HEK293 (cell line): Measurements from ENCODE around the gene NHS.
A peak's percentile ranks its signal among the peaks of the same experiment; 100 is the strongest.

Source experiments
- CTCF ChIA-PET: fragments of 350-600 bp; formaldehyde crosslinking; extraction: SDS; loops from one replicate; lab custom pipeline; 2021; ENCODE audit warnings: antibody characterized with exemption; lab: Yijun Ruan, JAX
- POLR2A ChIA-PET: fragments of 300-600 bp; formaldehyde crosslinking; extraction: SDS; loops from one replicate; lab custom pipeline; 2020; ENCODE audit warnings: antibody characterized with exemption, inconsistent platforms; lab: Yijun Ruan, JAX
- H3K27ac ChIP-seq: fragments of 200-500 bp; sonication (Bioruptor generic); 2 replicates; pipeline ENCODE4 v1.5.1; 2014; ENCODE audit warnings: low read depth, low read length, control low read depth, inconsistent platforms; ENCODE audit errors: extremely low read depth
- H3K36me3 ChIP-seq, 2 experiments: fragments of 200-500 bp in 1 of 2; sonication (Bioruptor generic) in 1 of 2; 1 replicate in 1 of 2; 2 replicates in 1 of 2; pipeline ENCODE4 v1.5.1; 2014 to 2017; ENCODE audit warnings: inconsistent platforms in 2 of 2, low read length in 2 of 2; ENCODE audit not compliant: control insufficient read depth in 2 of 2, insufficient read depth in 1 of 2
- H3K4me1 ChIP-seq: fragments of 200-500 bp; sonication (Bioruptor generic); 2 replicates; pipeline ENCODE4 v1.5.1; 2014; ENCODE audit warnings: mild to moderate bottlenecking, low read length, inconsistent platforms; ENCODE audit not compliant: control insufficient read depth, insufficient read depth
- H3K4me3 ChIP-seq: 2 replicates; pipeline ENCODE4 v1.5.1; 2011; ENCODE audit warnings: low read depth, mild to moderate bottlenecking, control low read depth, low read length, moderate library complexity
- H3K9me3 ChIP-seq: fragments of 200-500 bp; sonication (Bioruptor generic); 2 replicates; pipeline ENCODE4 v1.5.1; 2014; ENCODE audit warnings: low read depth, low read length, inconsistent platforms; ENCODE audit not compliant: control insufficient read depth, insufficient read depth
- BCL11A ChIP-seq: fragments of 450-650 bp; formaldehyde crosslinking; IDR thresholded peaks from 2 replicates; pipeline ENCODE4 v1.5.1; 2016; ENCODE audit warnings: low read depth, missing biosample characterization, missing genetic modification characterization
- GLIS2 ChIP-seq: fragments of 450-650 bp; formaldehyde crosslinking; IDR thresholded peaks from 2 replicates; pipeline ENCODE4 v1.5.1; 2016; ENCODE audit warnings: missing biosample characterization, missing genetic modification characterization
- KLF7 ChIP-seq: fragments of 450-650 bp; formaldehyde crosslinking; IDR thresholded peaks from 2 replicates; pipeline ENCODE4 v1.5.1; 2016; ENCODE audit warnings: missing biosample characterization, missing genetic modification characterization, borderline replicate concordance
- KLF8 ChIP-seq: fragments of 450-650 bp; formaldehyde crosslinking; IDR thresholded peaks from 2 replicates; pipeline ENCODE4 v1.5.1; 2016; ENCODE audit warnings: missing biosample characterization, missing genetic modification characterization
- OVOL3 ChIP-seq: fragments of 450-650 bp; formaldehyde crosslinking; IDR thresholded peaks from 2 replicates; pipeline ENCODE4 v1.5.1; 2016; ENCODE audit warnings: missing biosample characterization, missing genetic modification characterization
- PRDM1 ChIP-seq: fragments of 450-650 bp; formaldehyde crosslinking; IDR thresholded peaks from 2 replicates; pipeline ENCODE4; 2016; ENCODE audit warnings: missing biosample characterization, missing genetic modification characterization
- ZBTB17 ChIP-seq: fragments of 450-650 bp; formaldehyde crosslinking; IDR thresholded peaks from 2 replicates; pipeline ENCODE4 v1.5.1; 2016; ENCODE audit warnings: missing biosample characterization, missing genetic modification characterization
- ZEB2 ChIP-seq: fragments of 450-650 bp; formaldehyde crosslinking; IDR thresholded peaks from 2 replicates; pipeline ENCODE4 v1.5.1; 2016; ENCODE audit warnings: missing biosample characterization, missing genetic modification characterization
- ZNF114 ChIP-seq: fragments of 450-650 bp; formaldehyde crosslinking; IDR thresholded peaks from 2 replicates; pipeline ENCODE4 v1.5.0; 2017; ENCODE audit warnings: missing biosample characterization, missing genetic modification characterization
- ZNF184 ChIP-seq: fragments of 450-650 bp; IDR thresholded peaks from 2 replicates; pipeline ENCODE4 v1.5.1; 2018; ENCODE audit warnings: missing biosample characterization, mild to moderate bottlenecking, missing genetic modification characterization
- ZNF248 ChIP-seq: fragments of 450-650 bp; formaldehyde crosslinking; IDR thresholded peaks from 2 replicates; pipeline ENCODE4 v1.5.1; 2017; ENCODE audit warnings: missing biosample characterization, missing genetic modification characterization
- ZNF335 ChIP-seq: fragments of 450-650 bp; formaldehyde crosslinking; conservative IDR thresholded peaks from 2 replicates; pipeline ENCODE4 v1.5.1; 2016; ENCODE audit warnings: missing biosample characterization, missing genetic modification characterization
- ZNF341 ChIP-seq: fragments of 450-650 bp; formaldehyde crosslinking; IDR thresholded peaks from 2 replicates; pipeline ENCODE4; 2016; ENCODE audit warnings: low read depth, missing biosample characterization, missing genetic modification characterization
- ZNF404 ChIP-seq: fragments of 450-650 bp; formaldehyde crosslinking; IDR thresholded peaks from 2 replicates; pipeline ENCODE4 v1.5.1; 2017; ENCODE audit warnings: missing biosample characterization, missing genetic modification characterization
- ZNF426 ChIP-seq: fragments of 450-650 bp; formaldehyde crosslinking; IDR thresholded peaks from 2 replicates; pipeline ENCODE4 v1.5.1; 2017; ENCODE audit warnings: missing biosample characterization, missing genetic modification characterization, mild to moderate bottlenecking, inconsistent platforms, moderate library complexity
- ZNF433 ChIP-seq: fragments of 450-650 bp; formaldehyde crosslinking; IDR thresholded peaks from 2 replicates; pipeline ENCODE4 v1.5.1; 2016; ENCODE audit warnings: missing biosample characterization, missing genetic modification characterization, low read depth
- ZNF501 ChIP-seq: fragments of 450-650 bp; formaldehyde crosslinking; IDR thresholded peaks from 2 replicates; pipeline ENCODE4 v1.5.1; 2016; ENCODE audit warnings: missing biosample characterization, missing genetic modification characterization
- ZNF521 ChIP-seq: fragments of 450-650 bp; formaldehyde crosslinking; IDR thresholded peaks from 2 replicates; pipeline ENCODE4 v1.5.1; 2017; ENCODE audit warnings: missing biosample characterization, mild to moderate bottlenecking, missing genetic modification characterization
- ZNF544 ChIP-seq: fragments of 450-650 bp; formaldehyde crosslinking; IDR thresholded peaks from 2 replicates; pipeline ENCODE4 v1.5.0; 2017; ENCODE audit warnings: missing biosample characterization, missing genetic modification characterization
- ZNF610 ChIP-seq: fragments of 450-650 bp; formaldehyde crosslinking; IDR thresholded peaks from 2 replicates; pipeline ENCODE4 v1.5.1; 2016; ENCODE audit warnings: missing biosample characterization, missing genetic modification characterization, borderline replicate concordance
- ZNF791 ChIP-seq: fragments of 450-650 bp; formaldehyde crosslinking; IDR thresholded peaks from 2 replicates; pipeline ENCODE4 v1.5.1; 2016; ENCODE audit warnings: missing biosample characterization, missing genetic modification characterization
- TF ChIP-seq, protein P1 (sequence below): fragments of 450-650 bp; formaldehyde crosslinking; IDR thresholded peaks from 2 replicates; pipeline ENCODE4 v1.5.0; 2017; ENCODE audit warnings: missing biosample characterization, missing genetic modification characterization, borderline replicate concordance
- TF ChIP-seq, protein P2 (sequence below): fragments of 450-650 bp; formaldehyde crosslinking; IDR thresholded peaks from 2 replicates; pipeline ENCODE4 v1.5.1; 2016; ENCODE audit warnings: missing biosample characterization, missing genetic modification characterization, borderline replicate concordance
- TF ChIP-seq, protein P3 (sequence below): fragments of 450-650 bp; formaldehyde crosslinking; IDR thresholded peaks from 2 replicates; pipeline ENCODE4 v1.5.1; 2016; ENCODE audit warnings: missing biosample characterization, missing genetic modification characterization, low read depth

Gene NHS

DNA sequence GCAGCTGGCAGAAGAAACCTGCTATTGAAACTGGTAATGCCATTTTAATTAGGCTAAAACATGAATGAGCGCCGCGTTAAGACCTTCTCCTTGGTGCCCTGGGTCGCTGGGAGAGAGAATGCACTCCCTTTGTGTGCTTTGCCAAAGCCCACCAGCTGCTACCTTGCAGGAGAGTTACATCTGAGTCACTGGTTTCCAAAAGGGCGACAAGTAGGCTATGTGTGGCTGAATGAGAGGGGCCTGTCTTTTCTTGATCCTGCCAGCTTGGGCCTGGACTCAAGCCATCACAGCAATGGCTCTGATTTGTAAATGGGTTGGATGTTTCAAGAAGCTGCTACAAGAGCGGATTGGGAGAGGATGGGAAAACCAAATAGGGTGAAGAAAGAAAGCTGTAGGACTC is 81.5 kb downstream of the NHS start (continued):
- TF ChIP-seq, protein P1, sequence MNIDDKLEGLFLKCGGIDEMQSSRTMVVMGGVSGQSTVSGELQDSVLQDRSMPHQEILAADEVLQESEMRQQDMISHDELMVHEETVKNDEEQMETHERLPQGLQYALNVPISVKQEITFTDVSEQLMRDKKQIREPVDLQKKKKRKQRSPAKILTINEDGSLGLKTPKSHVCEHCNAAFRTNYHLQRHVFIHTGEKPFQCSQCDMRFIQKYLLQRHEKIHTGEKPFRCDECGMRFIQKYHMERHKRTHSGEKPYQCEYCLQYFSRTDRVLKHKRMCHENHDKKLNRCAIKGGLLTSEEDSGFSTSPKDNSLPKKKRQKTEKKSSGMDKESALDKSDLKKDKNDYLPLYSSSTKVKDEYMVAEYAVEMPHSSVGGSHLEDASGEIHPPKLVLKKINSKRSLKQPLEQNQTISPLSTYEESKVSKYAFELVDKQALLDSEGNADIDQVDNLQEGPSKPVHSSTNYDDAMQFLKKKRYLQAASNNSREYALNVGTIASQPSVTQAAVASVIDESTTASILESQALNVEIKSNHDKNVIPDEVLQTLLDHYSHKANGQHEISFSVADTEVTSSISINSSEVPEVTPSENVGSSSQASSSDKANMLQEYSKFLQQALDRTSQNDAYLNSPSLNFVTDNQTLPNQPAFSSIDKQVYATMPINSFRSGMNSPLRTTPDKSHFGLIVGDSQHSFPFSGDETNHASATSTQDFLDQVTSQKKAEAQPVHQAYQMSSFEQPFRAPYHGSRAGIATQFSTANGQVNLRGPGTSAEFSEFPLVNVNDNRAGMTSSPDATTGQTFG (tag by site-specific recombination): no peak
- TF ChIP-seq PRDM1 (tag by site-specific recombination): no peak
- TF ChIP-seq KLF7 (tag by site-specific recombination): no peak
- no peak for TF ChIP-seq ZNF184 (tag by site-specific recombination)
- TF ChIP-seq KLF8 (tag by site-specific recombination): no peak
- no peak for TF ChIP-seq ZNF404 (tag by site-specific recombination)
- no peak for TF ChIP-seq ZNF610 (tag by site-specific recombination)
- TF ChIP-seq, all 188 proteins: peak for 0

DNA sequence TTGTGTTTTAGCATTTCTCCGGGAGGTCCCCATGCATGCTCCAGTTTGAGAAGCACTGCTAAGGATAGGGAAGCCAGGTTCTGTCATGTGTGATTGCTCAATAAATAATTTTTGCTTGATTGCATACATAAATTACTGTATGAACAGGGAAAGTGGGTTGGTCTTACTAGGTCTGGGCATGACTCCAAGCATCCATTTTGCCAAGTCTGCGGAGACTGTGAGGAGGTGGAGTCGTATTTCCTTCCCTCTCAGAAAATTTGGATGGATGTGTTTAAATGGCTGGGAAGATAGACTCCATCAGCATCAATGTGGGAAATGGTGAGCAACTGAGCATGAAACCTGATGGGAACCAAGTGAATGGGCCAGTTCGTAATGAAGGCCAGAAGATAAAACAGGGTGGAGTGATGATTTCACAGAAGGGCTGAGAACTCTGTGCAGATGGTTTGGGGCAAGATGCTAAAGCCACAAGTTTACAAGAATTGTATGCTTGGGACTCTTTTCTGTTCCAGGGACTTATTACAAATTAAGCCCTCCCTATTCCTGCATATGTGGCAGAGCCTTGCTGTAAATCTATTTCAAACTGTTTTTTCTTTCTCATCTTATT is 84.1 kb downstream of the NHS start:
- H3K27ac ChIP-seq: no peak overlapping the region
- POLR2A ChIA-PET: no interaction called here

More for the DNA sequence above, 84.1 kb downstream of the NHS start:
- no peak overlapping the region for H3K4me3 ChIP-seq
- H3K4me1 ChIP-seq: peaks cover 7% of the 10 kb centered on the region; the same call in 1 of the 2 replicates
- TF ChIP-seq ZNF114 (no peak), ZNF341 (0 out of 2 replicates have a peak, but pooled peaks have one; percentile 33), ZNF791 (no peak), ZNF544 (tag by site-specific recombination) (no peak), GLIS2 (tag by site-specific recombination) (no peak), ZNF426 (no peak), ZNF335 (no peak), ZEB2 (no peak), ZNF248 (no peak), BCL11A (tag by site-specific recombination) (no peak), ZBTB17 (0 out of 2 replicates have a peak, but pooled peaks have one; percentile 38), ZNF433 (no peak), ZNF501 (tag by site-specific recombination) (no peak), ZNF521 (no peak), OVOL3 (tag by site-specific recombination) (no peak)
- TF ChIP-seq, protein P2, sequence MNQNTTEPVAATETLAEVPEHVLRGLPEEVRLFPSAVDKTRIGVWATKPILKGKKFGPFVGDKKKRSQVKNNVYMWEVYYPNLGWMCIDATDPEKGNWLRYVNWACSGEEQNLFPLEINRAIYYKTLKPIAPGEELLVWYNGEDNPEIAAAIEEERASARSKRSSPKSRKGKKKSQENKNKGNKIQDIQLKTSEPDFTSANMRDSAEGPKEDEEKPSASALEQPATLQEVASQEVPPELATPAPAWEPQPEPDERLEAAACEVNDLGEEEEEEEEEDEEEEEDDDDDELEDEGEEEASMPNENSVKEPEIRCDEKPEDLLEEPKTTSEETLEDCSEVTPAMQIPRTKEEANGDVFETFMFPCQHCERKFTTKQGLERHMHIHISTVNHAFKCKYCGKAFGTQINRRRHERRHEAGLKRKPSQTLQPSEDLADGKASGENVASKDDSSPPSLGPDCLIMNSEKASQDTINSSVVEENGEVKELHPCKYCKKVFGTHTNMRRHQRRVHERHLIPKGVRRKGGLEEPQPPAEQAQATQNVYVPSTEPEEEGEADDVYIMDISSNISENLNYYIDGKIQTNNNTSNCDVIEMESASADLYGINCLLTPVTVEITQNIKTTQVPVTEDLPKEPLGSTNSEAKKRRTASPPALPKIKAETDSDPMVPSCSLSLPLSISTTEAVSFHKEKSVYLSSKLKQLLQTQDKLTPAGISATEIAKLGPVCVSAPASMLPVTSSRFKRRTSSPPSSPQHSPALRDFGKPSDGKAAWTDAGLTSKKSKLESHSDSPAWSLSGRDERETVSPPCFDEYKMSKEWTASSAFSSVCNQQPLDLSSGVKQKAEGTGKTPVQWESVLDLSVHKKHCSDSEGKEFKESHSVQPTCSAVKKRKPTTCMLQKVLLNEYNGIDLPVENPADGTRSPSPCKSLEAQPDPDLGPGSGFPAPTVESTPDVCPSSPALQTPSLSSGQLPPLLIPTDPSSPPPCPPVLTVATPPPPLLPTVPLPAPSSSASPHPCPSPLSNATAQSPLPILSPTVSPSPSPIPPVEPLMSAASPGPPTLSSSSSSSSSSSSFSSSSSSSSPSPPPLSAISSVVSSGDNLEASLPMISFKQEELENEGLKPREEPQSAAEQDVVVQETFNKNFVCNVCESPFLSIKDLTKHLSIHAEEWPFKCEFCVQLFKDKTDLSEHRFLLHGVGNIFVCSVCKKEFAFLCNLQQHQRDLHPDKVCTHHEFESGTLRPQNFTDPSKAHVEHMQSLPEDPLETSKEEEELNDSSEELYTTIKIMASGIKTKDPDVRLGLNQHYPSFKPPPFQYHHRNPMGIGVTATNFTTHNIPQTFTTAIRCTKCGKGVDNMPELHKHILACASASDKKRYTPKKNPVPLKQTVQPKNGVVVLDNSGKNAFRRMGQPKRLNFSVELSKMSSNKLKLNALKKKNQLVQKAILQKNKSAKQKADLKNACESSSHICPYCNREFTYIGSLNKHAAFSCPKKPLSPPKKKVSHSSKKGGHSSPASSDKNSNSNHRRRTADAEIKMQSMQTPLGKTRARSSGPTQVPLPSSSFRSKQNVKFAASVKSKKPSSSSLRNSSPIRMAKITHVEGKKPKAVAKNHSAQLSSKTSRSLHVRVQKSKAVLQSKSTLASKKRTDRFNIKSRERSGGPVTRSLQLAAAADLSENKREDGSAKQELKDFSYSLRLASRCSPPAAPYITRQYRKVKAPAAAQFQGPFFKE (tag by site-specific recombination): no peak
- TF ChIP-seq, protein P3, sequence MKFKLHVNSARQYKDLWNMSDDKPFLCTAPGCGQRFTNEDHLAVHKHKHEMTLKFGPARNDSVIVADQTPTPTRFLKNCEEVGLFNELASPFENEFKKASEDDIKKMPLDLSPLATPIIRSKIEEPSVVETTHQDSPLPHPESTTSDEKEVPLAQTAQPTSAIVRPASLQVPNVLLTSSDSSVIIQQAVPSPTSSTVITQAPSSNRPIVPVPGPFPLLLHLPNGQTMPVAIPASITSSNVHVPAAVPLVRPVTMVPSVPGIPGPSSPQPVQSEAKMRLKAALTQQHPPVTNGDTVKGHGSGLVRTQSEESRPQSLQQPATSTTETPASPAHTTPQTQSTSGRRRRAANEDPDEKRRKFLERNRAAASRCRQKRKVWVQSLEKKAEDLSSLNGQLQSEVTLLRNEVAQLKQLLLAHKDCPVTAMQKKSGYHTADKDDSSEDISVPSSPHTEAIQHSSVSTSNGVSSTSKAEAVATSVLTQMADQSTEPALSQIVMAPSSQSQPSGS: no peak
- CTCF ChIA-PET: interaction anchor here (1.5 kb wide), 1 partner anchor 132 kb away, joined by 4 read pairs; no protein-coding TSS in a partner anchor
- no peaks in the 10 kb centered on the region for H3K9me3 ChIP-seq
- H3K36me3 ChIP-seq: no peaks in the 10 kb centered on the region
